KMS-11 (cell line): ENCODE measurements around the gene CACNA2D1.
A peak's percentile ranks its signal among the peaks of the same experiment; 100 is the strongest.

Experiments
- H2AFZ ChIP-seq: fragments of 200-600 bp; sonication (generic); 2 replicates; pipeline ENCODE4 v1.6.1; 2016; ENCODE audit warnings: antibody characterized with exemption, mixed run types, low read depth
- H3K27ac ChIP-seq: fragments of 200-600 bp; sonication (generic); 2 replicates; pipeline ENCODE4 v1.6.1; 2016; ENCODE audit warnings: mild to moderate bottlenecking, mixed run types
- H3K27me3 ChIP-seq: fragments of 200-600 bp; sonication (generic); 2 replicates; pipeline ENCODE4 v1.6.1; 2017; ENCODE audit warnings: mild to moderate bottlenecking, low read depth, mixed run types, moderate library complexity; ENCODE audit not compliant: insufficient read depth
- H3K36me3 ChIP-seq: fragments of 200-600 bp; sonication (generic); 2 replicates; pipeline ENCODE4 v1.6.1; 2017; ENCODE audit warnings: mild to moderate bottlenecking, mixed run types; ENCODE audit not compliant: insufficient read depth
- H3K4me1 ChIP-seq: fragments of 200-600 bp; sonication (generic); 2 replicates; pipeline ENCODE4 v1.6.1; 2016; ENCODE audit warnings: mild to moderate bottlenecking, low read depth, mixed run types; ENCODE audit not compliant: poor library complexity, severe bottlenecking
- H3K4me2 ChIP-seq: fragments of 200-600 bp; sonication (generic); 2 replicates; pipeline ENCODE4 v1.7.0; 2016; ENCODE audit warnings: mild to moderate bottlenecking, mixed run types
- H3K4me3 ChIP-seq: fragments of 200-600 bp; sonication (generic); IDR thresholded peaks from 2 replicates; pipeline ENCODE4 v1.6.1; 2017; ENCODE audit warnings: low read depth, low read length, mixed read lengths; ENCODE audit not compliant: insufficient read depth
- H3K79me2 ChIP-seq: fragments of 200-600 bp; sonication (generic); 2 replicates; pipeline ENCODE4 v1.6.1; 2016; ENCODE audit warnings: low read depth, mixed run types; ENCODE audit not compliant: insufficient read depth
- H3K9ac ChIP-seq: fragments of 200-600 bp; sonication (generic); 2 replicates; pipeline ENCODE4 v1.6.1; 2016; ENCODE audit warnings: mild to moderate bottlenecking, mixed run types
- H4K20me1 ChIP-seq: fragments of 200-600 bp; sonication (generic); 2 replicates; pipeline ENCODE4 v1.6.1; 2016; ENCODE audit warnings: mild to moderate bottlenecking, mixed run types; ENCODE audit not compliant: insufficient read depth
- CTCF ChIP-seq: fragments of 200-600 bp; sonication (generic); conservative IDR thresholded peaks from 2 replicates; pipeline ENCODE4 v1.6.1; 2017; ENCODE audit warnings: low read depth, mild to moderate bottlenecking, antibody characterized with exemption, low read length, moderate library complexity, mixed read lengths

Gene CACNA2D1

GRCh38 chr7:82005056-82005455 is 438.5 kb downstream of the CACNA2D1 start:
- H3K36me3 ChIP-seq: no peaks in the 10 kb centered on the region
- no peak overlapping the region for H3K4me3 ChIP-seq
- no peaks in the 10 kb centered on the region for H3K79me2 ChIP-seq
- H3K9ac ChIP-seq: no peak overlapping the region
- H3K27me3 ChIP-seq: no peaks in the 10 kb centered on the region
- H3K4me2 ChIP-seq: peak overlapping the region; percentile 30; the same call in 1 of the 2 replicates
- H4K20me1 ChIP-seq: no peaks in the 10 kb centered on the region
- no peak for TF ChIP-seq CTCF
- H3K27ac ChIP-seq: no peak overlapping the region
- H3K4me1 ChIP-seq: peaks cover 13% of the 10 kb centered on the region
- no peak overlapping the region for H2AFZ ChIP-seq

GRCh38 chr7:81993186-81993585 is 450.4 kb downstream of the CACNA2D1 start:
- H3K79me2 ChIP-seq: no peaks in the 10 kb centered on the region
- H3K4me1 ChIP-seq: no peaks in the 10 kb centered on the region
- no peak for TF ChIP-seq CTCF
- H4K20me1 ChIP-seq: no peaks in the 10 kb centered on the region
- H3K27me3 ChIP-seq: no peaks in the 10 kb centered on the region
- no peaks in the 10 kb centered on the region for H3K36me3 ChIP-seq
- no peak overlapping the region for H3K27ac ChIP-seq
- no peak overlapping the region for H3K4me2 ChIP-seq
- H3K4me3 ChIP-seq: no peak overlapping the region
- H2AFZ ChIP-seq: no peak overlapping the region
- no peak overlapping the region for H3K9ac ChIP-seq

- Histone ChIP-seq H4K20me1 (no peaks in the 10 kb centered on the region), H3K9ac (no peak overlapping the region), H3K36me3 (no peaks in the 10 kb centered on the region), H3K27me3 (no peaks in the 10 kb centered on the region), H3K4me3 (no peak overlapping the region), H3K4me2 (no peak overlapping the region), H3K79me2 (no peaks in the 10 kb centered on the region), H2AFZ (no peak overlapping the region), H3K4me1 (no peaks in the 10 kb centered on the region), H3K27ac (no peak overlapping the region)
- no peak for TF ChIP-seq CTCF
Observed at GRCh38 chr7:81990395-81990794, 453.2 kb downstream of the CACNA2D1 start.

GRCh38 chr7:81986723-81987470 is 456.7 kb downstream of the CACNA2D1 start:
- Histone ChIP-seq H3K36me3 (no peaks in the 10 kb centered on the region), H3K27me3 (no peaks in the 10 kb centered on the region), H3K27ac (no peak overlapping the region), H3K79me2 (no peaks in the 10 kb centered on the region), H3K9ac (no peak overlapping the region), H2AFZ (no peak overlapping the region), H3K4me3 (no peak overlapping the region), H3K4me1 (no peaks in the 10 kb centered on the region), H3K4me2 (no peak overlapping the region), H4K20me1 (no peaks in the 10 kb centered on the region)
- no peak for TF ChIP-seq CTCF
